Measurements from ENCODE around the gene ACOT7.
"Not testable (repeated sequence)": the region's sequence is repeated elsewhere in the genome, so short reads cannot be mapped to it uniquely, and the experiment has no call there.

The ACOT7 gene

GRCh38 chr1:6336776-6337622 lies 56.6 kb downstream of the ACOT7 start:
- DNase-seq, result no peak

- DNase-seq, result no peak
These were observed 59.1 kb downstream of the ACOT7 start for GRCh38 chr1:6334261-6334993.

GRCh38 chr1:6332821-6333220 lies 60.7 kb downstream of the ACOT7 start:
- no peak for DNase-seq

- DNase-seq, result no peak
These were observed 61.9 kb downstream of the ACOT7 start for GRCh38 chr1:6331543-6332273.

GRCh38 chr1:6330410-6330911 lies 63.1 kb downstream of the ACOT7 start:
- no peak for DNase-seq

GRCh38 chr1:6329851-6330250 lies 63.7 kb downstream of the ACOT7 start:
- DNase-seq, result no peak

GRCh38 chr1:6329396-6329795 lies 64.2 kb downstream of the ACOT7 start:
- no peak for DNase-seq

GRCh38 chr1:6328696-6329095 lies 64.9 kb downstream of the ACOT7 start:
- no peak for DNase-seq

- DNase-seq, result no peak
These were observed 65.5 kb downstream of the ACOT7 start for GRCh38 chr1:6328091-6328490.

GRCh38 chr1:6325482-6325881 lies 68.1 kb downstream of the ACOT7 start:
- DNase-seq, result no peak

GRCh38 chr1:6322161-6322560 lies 71.4 kb downstream of the ACOT7 start:
- DNase-seq, result no peak

GRCh38 chr1:6321205-6321604 lies 72.4 kb downstream of the ACOT7 start:
- no peak for DNase-seq

GRCh38 chr1:6317098-6317760 lies 76.3 kb downstream of the ACOT7 start:
- DNase-seq, result no peak

GRCh38 chr1:6316240-6317097 lies 77.1 kb downstream of the ACOT7 start:
- DNase-seq, result no peak

GRCh38 chr1:6314503-6314902 lies 79.1 kb downstream of the ACOT7 start:
- DNase-seq, result no peak

GRCh38 chr1:6313393-6314200 lies 80.0 kb downstream of the ACOT7 start:
- DNase-seq, result no peak

GRCh38 chr1:6310116-6310848 lies 83.3 kb downstream of the ACOT7 start:
- DNase-seq, result no peak

GRCh38 chr1:6309564-6309963 lies 84.0 kb downstream of the ACOT7 start:
- no peak for DNase-seq

GRCh38 chr1:6308449-6308848 lies 85.1 kb downstream of the ACOT7 start:
- no peak for DNase-seq

- DNase-seq, result not testable (repeated sequence)
These were observed 85.9 kb downstream of the ACOT7 start for GRCh38 chr1:6307682-6308081.
